AG04449 (cell line): Measurements from ENCODE around the gene TMEM255B.
"Not testable (repeated sequence)": the region's sequence is repeated elsewhere in the genome, so short reads cannot be mapped to it uniquely, and the experiment has no call there.

Source experiments
- CTCF ChIA-PET: fragments of 350-600 bp; formaldehyde crosslinking; extraction: SDS; loops from one replicate; lab custom pipeline; 2021; ENCODE audit warnings: antibody characterized with exemption; lab: Yijun Ruan, JAX
- POLR2A ChIA-PET: fragments of 400-600, 350-600 bp; formaldehyde crosslinking; extraction: SDS; loops from one replicate; lab custom pipeline; 2020; ENCODE audit warnings: antibody characterized with exemption, inconsistent platforms; lab: Yijun Ruan, JAX
- DNase-seq: peaks from one replicate; pipeline ENCODE4 v3.0.0-alpha.2; 2010; ENCODE audit warnings: low read depth, low spot score
- H3K4me3 ChIP-seq: 2 replicates; pipeline ENCODE4 v1.5.1; 2011; ENCODE audit warnings: low read depth, mild to moderate bottlenecking, control low read depth, low read length
- CTCF ChIP-seq: IDR thresholded peaks from one replicate; pipeline ENCODE4 v1.5.1; 2011; ENCODE audit warnings: mild to moderate bottlenecking, moderate library complexity, low read length, control low read depth, inconsistent platforms; ENCODE audit not compliant: insufficient read depth; ENCODE audit errors: missing control alignments

TMEM255B gene

GRCh38 chr13:113832205-113832604, 73.2 kb downstream of the TMEM255B start:
- no peak overlapping the region for H3K4me3 ChIP-seq
- ChIA-PET CTCF (no interaction called here), POLR2A (interaction anchor here (1.0 kb wide), 1 partner anchor 11 kb away, joined by 3 read pairs; no protein-coding TSS in a partner anchor)
- no peak for DNase-seq
- TF ChIP-seq CTCF = no peak

- no peak for DNase-seq
Observed at GRCh38 chr13:113832631-113833030, 73.6 kb downstream of the TMEM255B start.

GRCh38 chr13:113833111-113833830, 74.2 kb downstream of the TMEM255B start:
- ChIA-PET CTCF (interaction anchor here (0.9 kb wide), 1 partner anchor 112 kb away, joined by 3 read pairs; no protein-coding TSS in a partner anchor), POLR2A (no interaction called here)
- no peak overlapping the region for H3K4me3 ChIP-seq
- no peak for TF ChIP-seq CTCF
- no peak for DNase-seq

More at GRCh38 chr13:113832631-113833030, 73.6 kb downstream of the TMEM255B start:
- H3K4me3 ChIP-seq = no peak overlapping the region
- TF ChIP-seq CTCF = no peak
- POLR2A ChIA-PET = interaction anchor here (1.0 kb wide), 1 partner anchor 11 kb away, joined by 3 read pairs; no protein-coding TSS in a partner anchor
- CTCF ChIA-PET = interaction anchor here (0.9 kb wide), 1 partner anchor 113 kb away, joined by 3 read pairs; no protein-coding TSS in a partner anchor

DNA sequence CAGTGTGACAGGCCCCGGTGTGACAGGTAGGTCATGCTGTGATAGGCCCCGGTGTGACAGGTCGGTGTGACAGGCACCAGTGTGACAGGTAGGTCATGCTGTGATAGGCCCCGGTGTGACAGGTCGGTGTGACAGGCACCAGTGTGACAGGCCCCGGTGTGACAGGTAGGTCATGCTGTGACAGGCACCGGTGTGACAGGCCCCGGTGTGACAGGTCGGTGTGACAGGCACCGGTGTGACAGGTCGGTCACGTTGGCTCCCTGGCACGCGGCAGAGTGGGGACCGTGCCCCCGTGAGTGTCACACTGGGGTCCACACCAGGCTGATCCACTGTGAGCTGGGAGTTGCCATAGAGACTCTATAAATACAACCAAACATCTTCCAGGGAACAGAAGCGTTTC, 75.0 kb downstream of the TMEM255B start:
- DNase-seq, H3K4me3 ChIP-seq, CTCF ChIA-PET: not testable (repeated sequence)
- POLR2A ChIA-PET = interaction anchor here (0.6 kb wide), 1 partner anchor 13 kb away, joined by 4 read pairs; no protein-coding TSS in a partner anchor

DNA sequence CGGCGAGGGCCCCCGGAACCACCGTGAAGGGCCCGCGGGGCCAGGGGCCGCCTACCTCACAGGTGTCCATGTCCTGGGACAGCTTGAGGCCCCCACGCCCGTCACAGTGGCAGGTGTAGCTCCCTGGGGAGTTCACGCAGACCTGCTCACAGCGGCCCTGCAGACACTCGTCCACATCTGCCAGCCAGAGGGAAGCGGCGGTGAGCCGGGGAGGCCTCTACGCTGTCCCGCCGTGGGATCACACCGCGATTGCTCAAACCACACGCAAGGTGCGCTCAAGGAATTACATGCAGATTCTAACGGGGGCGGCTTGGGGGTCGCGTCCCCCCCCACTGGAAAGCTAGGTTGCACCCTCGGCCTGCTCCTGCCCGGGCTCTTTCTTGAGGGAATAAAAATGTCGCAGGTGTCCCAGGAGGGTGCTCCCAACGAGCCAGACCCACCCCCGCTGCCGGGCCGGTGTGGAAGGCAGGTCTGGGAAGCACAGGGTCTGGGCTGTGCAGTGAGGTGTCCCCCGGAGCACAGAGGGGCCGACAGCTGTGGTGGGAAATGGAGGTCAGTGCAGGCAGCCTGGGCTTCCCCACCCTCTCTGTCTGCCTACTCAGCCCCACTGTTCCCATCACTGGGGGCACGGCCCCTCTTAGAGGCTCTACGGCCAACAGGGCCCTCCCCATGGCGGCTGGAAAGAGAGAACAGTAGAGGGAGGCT, 75.6 kb downstream of the TMEM255B start:
- CTCF ChIA-PET = no interaction called here
- H3K4me3 ChIP-seq = no peak overlapping the region
- POLR2A ChIA-PET = interaction anchor here (0.6 kb wide), 1 partner anchor 13 kb away, joined by 4 read pairs; no protein-coding TSS in a partner anchor
- DNase-seq = no peak
- TF ChIP-seq CTCF = no peak

GRCh38 chr13:113835461-113836270, 76.6 kb downstream of the TMEM255B start:
- no peak for DNase-seq
- H3K4me3 ChIP-seq = no peak overlapping the region
- POLR2A ChIA-PET = no interaction called here
- TF ChIP-seq CTCF = no peak
- CTCF ChIA-PET = no interaction called here
